Neutrophil (primary cell): ENCODE data around the gene PRSS33.
A peak's percentile ranks its signal among the peaks of the same experiment; 100 is the strongest.

Experiments
- H3K27ac ChIP-seq: fragments of 200-600 bp; sonication (generic); 2 replicates; pipeline ENCODE4 v1.5.1; 2016; ENCODE audit warnings: mild to moderate bottlenecking, moderate library complexity
- H3K27me3 ChIP-seq: fragments of 200-600 bp; sonication (generic); 2 replicates; pipeline ENCODE4 v1.6.0; 2016; ENCODE audit warnings: mild to moderate bottlenecking
- H3K36me3 ChIP-seq: fragments of 200-600 bp; sonication (generic); 2 replicates; pipeline ENCODE4 v1.5.1; 2017
- H3K4me1 ChIP-seq, 2 experiments: fragments of 200-600 bp in 1 of 2; sonication (generic) in 1 of 2; 1 replicate in 1 of 2; 2 replicates in 1 of 2; pipeline versions ENCODE4 v1.5.1 to v1.6.1; 2013 to 2016; ENCODE audit warnings: low read depth in 1 of 2, low read length in 1 of 2, mild to moderate bottlenecking in 1 of 2, moderate library complexity in 1 of 2; ENCODE audit not compliant: control insufficient read depth in 1 of 2, insufficient read depth in 1 of 2
- H3K4me3 ChIP-seq, 2 experiments: fragments of 200-600 bp in 1 of 2; sonication (generic) in 1 of 2; 1 replicate in 1 of 2; 2 replicates in 1 of 2; pipeline ENCODE4 v1.5.1; 2013 to 2016; ENCODE audit warnings: low read depth in 1 of 2, low read length in 1 of 2, mild to moderate bottlenecking in 1 of 2, moderate library complexity in 1 of 2
- H3K9me3 ChIP-seq: fragments of 200-600 bp; sonication (generic); 2 replicates; pipeline ENCODE4 v1.5.1; 2016
- TF ChIP-seq, protein P1 (sequence below): fragments of 200-600 bp; sonication (generic); IDR thresholded peaks from 2 replicates; pipeline ENCODE4 v1.5.1; 2016; ENCODE audit warnings: antibody characterized with exemption

PRSS33 gene

DNA sequence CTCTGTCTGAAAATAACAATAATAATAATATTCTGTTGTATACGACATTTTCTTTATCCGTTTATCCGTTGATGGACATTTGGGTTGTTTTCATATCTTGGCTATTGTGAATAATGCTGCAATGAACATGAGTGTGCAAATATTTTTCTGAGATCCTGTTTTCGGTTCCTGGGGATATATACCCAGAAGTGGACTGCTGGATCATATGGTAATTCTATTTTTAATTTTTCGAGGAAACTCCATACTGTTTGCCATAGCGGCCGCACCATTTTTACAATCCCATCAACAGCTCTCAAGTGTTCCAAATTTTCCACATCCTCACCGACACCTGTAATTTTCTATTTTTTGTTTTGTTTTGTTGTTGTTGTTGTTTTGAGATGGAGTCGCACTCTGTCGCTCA lies 5.6 kb upstream of the PRSS33 start:
- Histone ChIP-seq H3K27me3 (peaks cover 36% of the 10 kb centered on the region), H3K36me3 (no peaks in the 10 kb centered on the region), H3K4me3 (no peak overlapping the region), H3K9me3 (no peaks in the 10 kb centered on the region), H3K27ac (peak overlapping the region; percentile 52), H3K4me1 (peaks cover 27 to 30% of the 10 kb centered on the region in 2 experiments)
- TF ChIP-seq, protein P1, sequence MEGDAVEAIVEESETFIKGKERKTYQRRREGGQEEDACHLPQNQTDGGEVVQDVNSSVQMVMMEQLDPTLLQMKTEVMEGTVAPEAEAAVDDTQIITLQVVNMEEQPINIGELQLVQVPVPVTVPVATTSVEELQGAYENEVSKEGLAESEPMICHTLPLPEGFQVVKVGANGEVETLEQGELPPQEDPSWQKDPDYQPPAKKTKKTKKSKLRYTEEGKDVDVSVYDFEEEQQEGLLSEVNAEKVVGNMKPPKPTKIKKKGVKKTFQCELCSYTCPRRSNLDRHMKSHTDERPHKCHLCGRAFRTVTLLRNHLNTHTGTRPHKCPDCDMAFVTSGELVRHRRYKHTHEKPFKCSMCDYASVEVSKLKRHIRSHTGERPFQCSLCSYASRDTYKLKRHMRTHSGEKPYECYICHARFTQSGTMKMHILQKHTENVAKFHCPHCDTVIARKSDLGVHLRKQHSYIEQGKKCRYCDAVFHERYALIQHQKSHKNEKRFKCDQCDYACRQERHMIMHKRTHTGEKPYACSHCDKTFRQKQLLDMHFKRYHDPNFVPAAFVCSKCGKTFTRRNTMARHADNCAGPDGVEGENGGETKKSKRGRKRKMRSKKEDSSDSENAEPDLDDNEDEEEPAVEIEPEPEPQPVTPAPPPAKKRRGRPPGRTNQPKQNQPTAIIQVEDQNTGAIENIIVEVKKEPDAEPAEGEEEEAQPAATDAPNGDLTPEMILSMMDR: no peak

DNA sequence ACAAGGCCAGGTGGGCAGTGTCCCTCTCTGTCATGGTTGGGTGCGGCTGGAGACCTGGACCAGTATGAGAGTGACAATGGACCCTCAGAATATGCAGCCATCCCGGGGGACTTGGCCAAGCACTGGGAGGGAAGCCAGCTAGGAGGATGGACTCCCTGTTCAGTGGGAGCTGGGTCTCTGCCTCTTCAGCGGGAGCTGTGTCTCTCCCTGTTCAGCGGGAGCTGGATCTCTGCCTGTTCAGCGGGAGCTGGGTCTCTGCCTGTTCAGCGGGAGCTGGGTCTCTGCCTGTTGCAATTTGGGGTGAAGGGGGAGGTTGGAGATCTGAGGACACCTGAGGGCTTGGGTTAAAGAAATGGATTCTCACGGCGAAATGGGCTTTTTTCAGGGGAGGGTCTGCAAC lies 3.8 kb upstream of the PRSS33 start:
- no peaks in the 10 kb centered on the region for H3K36me3 ChIP-seq
- no peak overlapping the region for H3K27ac ChIP-seq
- peaks cover 28 to 34% of the 10 kb centered on the region in 2 experiments for H3K4me1 ChIP-seq
- TF ChIP-seq, protein P1: no peak
- no peak overlapping the region for H3K4me3 ChIP-seq
- no peaks in the 10 kb centered on the region for H3K9me3 ChIP-seq
- H3K27me3 ChIP-seq: peaks cover 53% of the 10 kb centered on the region

DNA sequence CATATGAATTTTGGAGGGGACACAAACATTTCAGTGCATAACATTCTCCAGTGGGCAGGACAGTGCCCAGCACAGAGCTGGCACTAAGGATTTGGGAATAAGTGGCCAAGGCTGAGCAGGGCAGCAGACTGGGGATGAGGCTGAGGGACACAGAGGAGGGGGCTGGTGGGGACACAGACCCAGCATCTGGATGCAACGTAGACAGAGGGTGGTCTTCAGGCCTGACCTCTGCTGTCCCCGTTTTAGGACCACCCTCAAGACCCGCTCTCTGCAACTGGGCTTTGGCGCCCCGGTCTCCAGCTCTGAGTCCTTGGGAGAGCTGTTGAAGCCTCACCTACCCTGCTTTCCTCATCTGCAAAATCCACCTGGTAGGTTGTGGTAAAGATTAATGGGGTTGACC lies 3.3 kb upstream of the PRSS33 start:
- Histone ChIP-seq H3K27ac (no peak overlapping the region), H3K4me1 (peaks cover 33 to 36% of the 10 kb centered on the region in 2 experiments), H3K4me3 (no peak overlapping the region), H3K36me3 (no peaks in the 10 kb centered on the region), H3K27me3 (peaks cover 59% of the 10 kb centered on the region), H3K9me3 (no peaks in the 10 kb centered on the region)
- TF ChIP-seq, protein P1: no peak

DNA sequence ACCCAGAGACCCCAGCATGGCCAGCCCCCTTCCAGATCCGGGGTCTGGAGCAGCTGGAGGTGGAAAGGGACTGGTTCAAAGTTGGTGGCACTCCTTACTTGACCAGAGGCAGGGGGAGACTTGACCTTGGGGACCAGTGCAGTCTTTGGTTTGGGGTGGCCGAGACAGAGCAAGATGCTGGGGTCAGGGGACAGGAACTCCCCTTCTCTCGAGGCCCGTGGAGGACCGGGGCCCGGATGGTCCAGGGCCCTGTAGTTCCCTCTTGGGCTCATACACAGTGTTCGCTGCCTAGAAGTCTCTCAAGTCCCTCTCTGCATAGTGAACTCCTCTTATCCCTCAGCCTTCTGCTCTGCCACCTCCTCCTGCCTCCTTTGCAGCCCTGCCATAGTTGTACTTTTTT lies 601 bp upstream of the PRSS33 start:
- H3K27ac ChIP-seq: no peak overlapping the region
- no peaks in the 10 kb centered on the region for H3K36me3 ChIP-seq
- no peak overlapping the region for H3K4me3 ChIP-seq
- no peaks in the 10 kb centered on the region for H3K9me3 ChIP-seq
- H3K27me3 ChIP-seq: peaks cover 85% of the 10 kb centered on the region
- TF ChIP-seq, protein P1: no peak
- H3K4me1 ChIP-seq: peaks cover 18 to 20% of the 10 kb centered on the region in 2 experiments

DNA sequence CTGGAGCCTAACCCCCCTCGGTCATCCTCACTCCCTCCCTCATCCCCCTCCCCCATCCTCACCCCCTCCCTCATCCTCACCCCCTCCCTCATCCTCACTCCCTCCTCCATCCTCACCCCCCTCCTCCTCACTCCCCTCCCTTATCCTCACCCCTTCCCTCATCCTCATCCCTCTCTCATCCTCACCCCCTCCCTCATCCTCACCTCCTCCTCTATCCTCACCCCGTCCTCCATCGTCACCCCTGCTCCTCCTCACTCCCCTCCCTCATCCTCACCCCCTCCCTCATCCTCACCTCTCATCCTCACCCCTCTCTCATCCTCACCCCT lies 571 bp downstream of the PRSS33 start:
- H3K27me3 ChIP-seq: peaks cover 91% of the 10 kb centered on the region
- no peaks in the 10 kb centered on the region for H3K36me3 ChIP-seq
- H3K27ac ChIP-seq: no peak overlapping the region
- H3K4me1 ChIP-seq: peaks cover 16 to 17% of the 10 kb centered on the region in 2 experiments
- no peaks in the 10 kb centered on the region for H3K9me3 ChIP-seq
- TF ChIP-seq, protein P1: no peak
- H3K4me3 ChIP-seq: no peak overlapping the region
